HG02973 (cell line): ENCODE results near the gene SLC8A1.

ENCODE experiments used
- ATAC-seq: cut with Tn5 transposase; IDR thresholded peaks from one replicate; pipeline ENCODE4 v1.9.1; 2021; ENCODE audit warnings: moderate library complexity; ENCODE audit not compliant: unreplicated experiment

Gene SLC8A1

DNA sequence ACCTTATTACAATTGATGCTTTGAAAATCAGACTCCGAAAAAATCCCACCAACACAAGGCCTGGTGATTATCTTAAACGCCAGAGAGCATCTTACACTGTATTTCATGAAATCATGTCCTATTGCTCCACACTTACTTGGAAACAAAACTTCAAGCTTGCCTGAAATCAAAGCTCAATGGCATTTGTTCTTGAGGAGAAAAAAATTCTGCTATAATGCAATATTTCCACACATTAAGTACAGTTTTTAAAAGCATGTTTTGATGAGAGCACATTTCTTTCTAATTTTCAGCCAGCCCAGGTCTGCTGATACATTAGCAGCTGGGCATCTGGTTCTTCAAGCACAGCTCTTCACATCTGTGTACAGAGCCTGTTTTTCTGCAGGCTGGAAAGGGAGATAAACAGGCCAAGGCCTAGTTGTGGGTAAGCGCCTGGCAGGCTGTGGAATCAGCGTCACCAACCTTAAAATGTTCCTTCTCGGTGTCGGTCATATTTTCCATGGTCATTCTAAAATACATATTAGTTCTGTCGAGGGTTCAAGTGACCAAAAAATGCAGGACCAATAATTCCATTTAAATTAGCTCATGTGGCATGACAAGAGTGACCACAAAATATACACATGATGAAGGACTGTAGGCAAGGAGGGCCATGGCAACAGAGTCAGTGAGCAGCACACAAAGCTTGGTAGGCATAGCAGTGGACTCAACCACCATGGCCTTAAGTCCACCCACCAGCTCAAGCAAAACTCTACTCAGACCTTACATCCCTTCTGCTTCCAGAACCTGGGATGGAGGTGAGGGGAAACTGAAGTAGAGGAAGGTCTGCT lies 20.9 kb downstream of the SLC8A1 start:
- ATAC-seq = no peak

DNA sequence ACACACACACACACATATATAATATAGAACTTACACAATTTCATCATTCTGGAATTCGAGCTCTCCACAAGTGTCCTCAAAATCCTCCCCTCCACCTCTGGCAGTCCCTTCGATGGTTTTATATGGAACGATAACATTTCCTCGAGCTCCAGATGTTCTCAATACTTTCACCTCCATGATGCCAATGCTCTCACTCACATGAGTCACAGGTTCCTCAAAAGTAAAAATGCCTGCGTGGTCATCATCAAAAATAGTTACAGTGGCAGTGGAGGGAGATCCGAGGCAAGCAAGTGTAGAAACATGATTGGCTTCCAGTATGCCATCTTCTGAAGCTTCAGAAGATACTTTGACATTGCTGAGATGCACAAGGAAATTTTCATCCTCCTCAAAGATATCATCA lies 23.5 kb downstream of the SLC8A1 start:
- ATAC-seq = no peak

DNA sequence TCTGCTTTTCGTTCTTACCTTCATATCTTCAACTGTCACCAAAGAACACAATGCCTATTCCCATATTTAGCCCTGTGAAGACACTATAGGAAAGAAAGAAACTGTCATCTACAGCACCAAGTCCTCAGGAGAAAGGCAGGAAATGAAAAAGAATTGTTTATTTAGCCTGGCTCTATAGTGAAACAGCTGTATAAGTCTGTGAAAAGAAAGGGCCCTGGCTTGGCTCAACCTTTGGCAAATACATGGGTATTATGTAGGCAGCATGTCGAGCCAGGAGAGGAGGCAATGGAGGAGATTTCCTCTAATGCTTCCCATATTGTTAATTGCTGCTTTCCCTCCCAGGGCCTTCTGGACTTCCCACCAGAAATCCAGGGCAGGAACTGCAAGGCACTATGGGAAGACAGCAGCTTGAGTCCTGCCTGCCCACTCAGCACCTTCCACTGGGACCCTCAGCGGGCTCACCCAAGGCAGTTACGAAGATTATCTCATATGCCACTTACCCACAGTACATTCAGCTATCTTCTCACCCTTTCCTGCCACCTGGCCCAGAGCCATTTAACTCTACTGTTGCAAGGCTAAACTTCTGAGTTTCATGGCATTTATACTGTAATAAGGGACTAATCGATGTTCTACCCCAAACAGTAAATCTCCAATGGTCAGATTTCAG lies 30.1 kb downstream of the SLC8A1 start:
- ATAC-seq = no peak

DNA sequence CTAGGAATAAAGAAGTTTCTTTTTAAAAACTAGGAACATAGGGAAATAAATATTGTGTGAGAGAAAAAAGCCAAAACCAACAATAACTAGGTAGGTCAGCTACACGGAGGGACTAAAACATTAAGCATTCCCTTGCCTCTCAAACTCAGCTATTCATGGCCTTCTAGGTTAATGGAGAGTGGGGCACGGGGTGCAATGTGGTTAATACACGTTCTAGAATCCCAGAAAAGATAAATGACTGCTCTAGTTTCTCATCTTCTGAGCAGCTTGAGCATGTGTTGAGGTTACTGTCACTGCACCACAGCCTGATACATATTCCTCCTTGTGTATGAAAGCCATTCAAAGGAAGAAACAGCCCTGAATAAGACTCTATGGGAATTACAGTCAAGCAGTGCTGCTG lies 31.4 kb downstream of the SLC8A1 start:
- ATAC-seq = no peak

DNA sequence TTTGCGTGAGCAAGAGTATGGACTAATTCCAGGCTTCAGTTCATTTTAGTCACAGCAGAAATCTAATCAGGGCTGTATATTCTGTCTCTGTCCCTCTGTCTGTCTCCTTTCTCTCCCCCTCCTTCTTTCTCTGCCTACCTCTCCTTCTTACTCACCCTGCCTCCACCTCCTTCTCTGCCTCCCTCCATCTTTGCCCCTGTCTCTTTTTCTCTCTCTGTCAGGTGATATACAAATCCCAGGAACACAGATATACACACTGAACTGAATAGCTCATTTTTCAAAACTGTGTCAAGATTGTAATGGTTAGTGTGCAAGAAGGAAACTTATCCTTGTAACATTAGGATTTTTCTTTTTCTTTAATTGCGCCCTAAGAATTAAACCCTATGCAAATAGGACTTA lies 32.5 kb downstream of the SLC8A1 start:
- ATAC-seq = no peak

DNA sequence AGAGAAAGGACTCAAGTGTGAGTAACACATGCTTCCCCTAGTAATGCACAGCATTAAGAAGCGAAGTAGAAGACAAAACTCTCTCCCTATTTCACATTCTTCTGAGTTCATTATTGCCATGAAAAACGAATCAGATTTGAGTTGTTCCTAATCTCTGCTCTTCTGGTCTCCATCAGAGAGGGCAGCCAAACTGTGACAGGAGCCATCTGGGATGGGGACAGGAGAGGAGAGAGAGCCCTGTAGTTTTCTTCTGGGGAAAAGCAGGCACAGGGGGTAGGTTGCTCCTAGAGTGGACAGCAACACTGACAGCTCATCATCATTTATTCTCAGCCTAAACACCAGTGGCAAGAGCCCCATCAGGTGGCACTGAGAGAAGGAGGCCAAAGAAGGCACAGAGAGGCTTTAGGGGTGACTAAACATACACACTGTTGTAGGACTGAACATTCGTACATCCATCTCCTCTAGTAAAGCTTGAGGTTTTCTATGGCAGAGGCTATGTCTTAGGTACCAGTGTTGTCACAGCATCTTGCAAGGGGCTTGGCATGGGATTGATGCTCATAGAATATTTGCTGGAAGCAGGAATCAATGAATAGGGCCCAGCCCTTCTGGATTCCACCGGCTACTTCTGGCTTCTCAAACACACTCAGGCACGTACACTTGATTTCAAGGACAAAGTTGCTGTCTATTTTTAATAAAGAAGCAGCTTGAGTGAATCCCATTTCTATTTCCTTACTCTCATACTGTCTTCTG lies 33.1 kb downstream of the SLC8A1 start:
- ATAC-seq = no peak

DNA sequence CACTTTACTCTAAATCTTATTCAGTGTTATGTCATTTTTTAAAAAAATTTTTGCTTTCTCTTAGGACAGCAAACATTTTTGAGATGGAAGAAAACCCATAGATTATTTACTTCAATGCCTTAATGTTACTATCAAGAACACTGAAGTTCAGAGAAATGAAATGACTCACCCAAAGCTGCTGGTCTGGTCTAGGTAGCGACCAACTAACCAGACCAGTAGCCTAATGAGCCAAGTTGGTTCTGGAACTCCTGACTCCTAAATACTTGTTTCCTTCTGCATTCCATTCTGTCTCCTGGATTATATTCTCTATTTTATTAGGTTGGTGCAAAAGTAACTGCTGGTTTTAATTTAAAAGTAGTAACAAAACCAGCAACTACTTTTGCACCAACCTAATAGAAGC lies 35.4 kb downstream of the SLC8A1 start:
- ATAC-seq = no peak

DNA sequence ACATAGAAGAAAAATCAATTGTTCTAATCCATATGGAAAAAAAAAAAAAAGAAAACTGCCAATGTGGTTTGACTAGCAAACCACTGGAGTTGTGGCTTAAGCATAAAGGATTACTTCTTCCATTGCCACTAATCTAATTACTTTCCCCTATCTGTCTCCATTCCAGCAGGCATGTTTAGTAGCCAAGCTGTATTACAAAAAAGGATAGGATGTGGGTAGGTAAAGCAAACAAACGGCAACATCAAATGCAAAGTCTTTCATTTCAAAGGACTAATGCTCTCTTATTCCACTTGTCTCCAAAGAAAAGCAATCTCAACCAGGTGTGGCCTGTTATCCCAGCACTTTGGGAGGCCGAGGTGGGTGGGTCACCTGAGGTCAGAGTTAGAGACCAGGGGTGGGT lies 36.5 kb downstream of the SLC8A1 start:
- no peak for ATAC-seq

DNA sequence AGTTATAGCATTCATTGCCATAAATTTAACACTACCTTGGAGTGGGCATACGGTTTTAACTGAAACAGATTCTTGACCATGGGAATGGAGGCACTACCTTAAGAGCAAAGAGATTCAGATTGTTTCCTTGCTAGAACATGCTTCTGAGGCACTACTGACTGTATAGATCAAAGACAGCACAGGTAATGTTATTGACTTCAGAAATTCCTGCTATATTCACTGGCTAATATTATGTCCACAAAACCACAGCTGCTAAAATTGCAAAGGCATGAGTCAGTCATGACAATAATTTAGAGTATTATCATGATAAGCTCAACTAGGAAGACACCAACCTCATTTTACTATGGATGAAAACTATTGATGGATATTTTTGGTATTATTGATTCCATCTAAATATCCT lies 39.4 kb downstream of the SLC8A1 start:
- ATAC-seq = no peak

DNA sequence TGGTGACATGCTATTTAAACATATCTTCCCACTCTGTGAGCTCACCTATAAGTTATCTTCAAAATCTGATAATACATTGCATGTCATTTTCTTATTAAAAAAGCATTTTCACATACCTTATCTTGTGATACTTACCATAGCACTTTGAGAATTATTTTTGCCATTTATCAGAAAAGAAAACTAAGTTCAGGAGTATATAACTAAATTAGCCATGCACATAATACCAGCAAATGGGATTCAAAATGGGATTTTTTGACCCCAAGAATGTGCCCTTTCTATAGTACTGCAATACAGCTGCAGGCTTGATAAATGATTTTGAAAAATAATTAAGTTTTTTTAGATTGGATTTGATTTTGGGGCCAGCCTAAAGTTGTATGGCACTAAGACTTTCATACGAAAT lies 41.2 kb downstream of the SLC8A1 start:
- ATAC-seq = no peak

DNA sequence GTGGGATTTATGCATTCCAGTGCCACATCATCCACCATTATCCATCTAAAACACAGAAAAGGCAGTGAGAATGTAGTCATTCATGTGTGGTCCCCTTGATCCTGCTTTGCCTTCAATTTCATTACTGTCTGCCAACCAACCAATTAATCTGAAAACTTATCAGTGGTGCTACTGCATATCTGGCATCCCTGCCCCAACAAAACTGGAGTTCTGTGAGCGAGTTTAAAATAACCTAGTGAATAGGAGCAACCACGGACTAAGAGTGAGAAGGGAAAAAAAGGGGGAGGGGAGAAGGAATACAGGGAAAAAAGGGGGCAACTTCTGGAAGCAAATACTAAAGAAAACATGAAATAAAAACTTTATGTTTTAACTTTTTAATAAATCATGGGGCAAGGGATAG lies 42.2 kb downstream of the SLC8A1 start:
- no peak for ATAC-seq

DNA sequence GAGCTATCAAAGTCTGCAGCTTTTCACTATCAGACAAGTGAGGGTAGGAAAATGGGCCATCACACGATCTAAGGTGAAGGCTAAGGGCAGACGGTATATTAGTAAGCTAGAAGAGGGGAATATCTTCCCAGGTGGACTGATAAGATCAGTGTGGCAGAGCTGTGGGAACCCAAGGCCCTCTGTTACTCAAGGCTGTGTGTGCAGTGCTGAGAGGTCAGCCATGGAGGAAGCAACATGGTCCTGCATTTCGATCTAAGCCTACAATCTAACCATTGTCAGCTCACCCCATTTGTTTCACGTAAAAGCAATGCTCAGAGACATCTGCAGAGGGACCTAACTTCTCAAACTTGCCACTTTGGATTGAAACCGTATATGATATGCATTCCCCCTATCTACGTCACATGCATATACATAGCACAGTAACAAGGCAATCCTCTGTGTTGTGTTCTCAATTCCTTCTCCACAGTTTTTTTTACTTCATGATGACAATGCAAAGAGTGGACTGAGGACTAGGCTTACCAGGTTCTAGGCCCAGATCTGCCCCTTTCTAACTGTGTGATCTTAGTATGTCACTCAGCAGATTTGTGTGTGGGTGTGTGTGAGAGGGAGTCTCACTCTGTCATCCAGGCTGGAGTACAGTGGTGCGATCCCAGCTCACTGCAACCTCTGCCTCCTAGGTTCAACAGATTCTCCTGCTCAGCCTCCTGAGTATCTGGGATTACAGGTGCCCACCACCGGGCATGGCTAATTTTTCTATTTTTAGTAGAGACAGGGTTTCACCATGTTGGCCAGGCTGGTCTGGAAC lies 45.2 kb downstream of the SLC8A1 start:
- ATAC-seq = no peak

DNA sequence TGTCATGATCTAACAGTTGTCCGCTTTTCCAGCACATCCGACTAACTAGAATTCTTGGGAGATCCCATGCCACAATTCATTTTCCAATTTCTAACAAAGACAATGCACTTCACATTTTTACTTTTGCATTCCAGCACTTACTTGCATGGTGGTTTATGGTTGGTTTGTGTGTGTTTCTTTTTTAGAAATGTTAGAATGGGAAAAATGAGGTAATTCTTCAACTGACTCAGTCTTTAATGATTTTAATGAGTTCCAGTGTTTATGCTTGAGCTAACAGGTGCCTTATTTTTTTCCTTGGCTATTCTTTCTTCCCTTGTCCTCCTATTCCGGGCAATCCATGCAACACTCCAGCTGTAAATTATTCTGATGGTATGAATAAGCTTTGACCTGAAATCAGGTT lies 46.4 kb downstream of the SLC8A1 start:
- ATAC-seq = no peak

DNA sequence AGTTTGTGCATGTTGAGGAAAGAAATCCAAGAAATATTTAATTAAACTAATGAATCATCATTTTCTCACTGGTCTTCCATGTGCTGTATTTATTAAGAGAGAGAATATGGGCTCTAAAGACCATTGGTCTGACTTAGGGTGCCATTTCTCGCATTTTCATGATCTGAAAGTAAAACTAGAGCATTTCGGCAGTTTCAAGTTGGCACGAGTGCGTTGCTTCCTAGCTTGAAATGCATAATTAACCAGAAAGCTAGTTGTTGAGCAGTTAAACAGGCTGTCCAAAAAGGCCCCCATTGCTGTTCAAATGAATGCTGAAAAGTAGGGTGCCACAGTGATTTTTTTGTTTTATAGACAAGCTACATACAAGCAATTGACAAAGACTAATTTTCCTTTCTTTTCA lies 47.4 kb downstream of the SLC8A1 start:
- ATAC-seq = no peak

DNA sequence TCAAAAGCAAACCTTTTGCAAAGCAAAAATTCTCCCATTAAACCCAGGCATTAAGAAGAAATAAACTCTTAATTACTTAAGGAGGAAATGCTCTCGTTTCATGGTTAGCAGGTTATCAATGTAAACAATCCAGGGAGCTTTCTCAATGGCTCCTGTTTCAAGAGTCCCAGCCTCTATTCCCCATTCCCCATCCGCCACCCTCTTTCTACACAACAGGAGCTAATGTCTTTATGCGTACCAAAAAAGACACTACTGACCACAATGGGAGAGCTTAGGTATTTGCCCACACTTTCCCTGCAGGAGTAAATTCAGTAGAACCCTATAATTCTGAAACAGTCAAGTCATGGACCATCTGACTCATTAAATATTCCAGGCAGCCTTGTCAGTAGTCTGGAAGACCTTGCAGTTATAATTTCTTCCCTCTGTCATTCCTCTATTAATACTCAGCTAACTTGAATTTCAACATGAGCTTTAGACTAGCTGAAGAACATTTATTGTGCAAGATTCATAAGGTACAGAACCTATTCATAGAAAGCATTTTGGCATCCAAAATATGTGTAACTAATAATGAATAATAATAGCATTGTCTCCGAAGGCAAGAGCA lies 48.6 kb downstream of the SLC8A1 start:
- ATAC-seq = no peak

DNA sequence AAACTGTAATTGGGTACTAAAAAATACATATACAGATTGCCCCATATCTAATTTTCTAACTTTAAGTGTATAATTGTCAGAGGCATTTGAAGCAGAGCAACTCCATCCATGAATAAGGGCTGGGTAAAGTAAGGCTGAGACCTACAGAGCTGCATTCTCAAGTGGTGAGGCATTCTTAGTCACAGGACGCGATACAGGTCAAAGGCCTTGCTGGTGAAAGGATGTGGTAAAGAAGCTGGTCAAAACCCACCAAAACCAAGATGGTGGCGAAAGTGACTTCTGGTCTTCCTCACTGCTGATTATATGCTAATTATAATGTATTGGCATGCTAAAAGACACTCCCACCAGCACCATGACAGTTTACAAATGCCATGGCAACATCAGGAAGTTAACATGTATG lies 50.0 kb downstream of the SLC8A1 start:
- ATAC-seq = no peak

DNA sequence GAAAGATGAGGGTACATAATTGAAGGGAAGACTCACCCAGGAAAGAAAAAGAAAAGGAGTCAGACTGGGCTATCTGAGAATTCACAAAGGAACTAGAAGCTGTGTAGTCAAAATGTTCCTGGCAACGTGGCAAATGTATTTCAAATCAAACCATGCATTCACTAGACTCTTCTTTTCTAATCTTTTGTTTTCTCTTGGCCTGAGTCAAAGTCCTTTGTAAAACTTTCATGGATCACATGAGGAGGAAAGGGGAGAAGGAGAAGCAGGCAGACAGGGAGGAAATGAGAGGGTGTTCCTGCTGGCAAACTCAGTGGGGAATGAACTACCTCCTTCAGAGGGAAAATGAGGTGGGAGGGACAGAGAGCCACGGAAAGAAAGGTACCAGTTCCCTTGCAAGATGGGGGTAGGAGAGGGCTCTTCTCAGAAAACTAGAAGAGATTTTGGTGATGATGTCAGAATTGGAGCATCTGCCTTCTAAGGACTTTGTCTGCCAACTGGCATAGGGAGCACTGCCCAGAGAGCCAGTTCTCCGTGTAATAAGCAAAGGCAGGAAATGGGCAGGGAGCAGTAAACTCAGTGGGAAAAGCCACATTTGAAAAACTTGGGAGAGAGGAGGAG lies 51.4 kb downstream of the SLC8A1 start:
- no peak for ATAC-seq

DNA sequence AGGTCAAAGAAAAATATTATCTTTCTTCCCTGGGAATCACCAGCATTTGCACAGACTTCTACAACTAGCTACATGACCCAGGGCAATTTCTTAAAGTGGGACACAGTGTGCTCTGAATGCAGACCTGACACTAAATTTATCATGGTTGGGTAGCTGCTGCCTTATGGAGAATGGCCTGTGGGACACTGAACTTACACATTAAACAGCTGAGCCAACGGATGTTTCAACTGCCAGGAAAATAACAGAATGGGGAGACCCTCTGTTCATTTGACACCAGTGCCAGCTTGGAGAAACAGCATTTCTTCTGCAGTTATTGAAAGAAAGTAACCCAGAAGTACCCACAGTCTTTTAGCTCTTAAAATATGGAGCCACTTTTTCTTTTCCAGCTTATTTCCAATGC lies 54.1 kb downstream of the SLC8A1 start:
- no peak for ATAC-seq

DNA sequence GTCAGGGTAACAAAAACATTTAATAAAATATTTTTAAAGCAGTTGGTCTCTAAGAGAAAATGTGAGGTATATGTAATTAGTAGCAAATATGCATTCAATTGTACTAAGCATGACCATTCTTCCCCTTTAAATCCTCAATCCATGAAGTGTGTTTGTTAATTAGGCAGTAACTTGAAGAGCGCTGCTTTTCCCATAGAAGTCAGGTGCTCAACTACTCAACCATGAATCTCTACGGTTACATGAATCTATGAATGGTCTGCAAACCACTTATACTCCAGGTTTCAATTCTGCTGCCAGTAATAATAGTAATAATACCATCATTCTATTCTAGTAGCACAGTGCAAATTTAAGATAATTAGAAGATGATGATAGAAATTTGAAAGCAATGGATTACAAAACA lies 55.8 kb downstream of the SLC8A1 start:
- no peak for ATAC-seq
